ENCODE measurements around the gene CDC42BPA. TPM values are rescaled to one million over a fixed set of nuclear protein-coding genes. Genes with fewer than 3 reads are reported as not detected.

The CDC42BPA gene
- total and polyA plus RNA-seq, 9 of the 15 experiments (the other 6 are each of a cell fraction or from before 2014, with no cell fraction given) = 8.0 to 77.5 (median 52.1) TPM

DNA sequence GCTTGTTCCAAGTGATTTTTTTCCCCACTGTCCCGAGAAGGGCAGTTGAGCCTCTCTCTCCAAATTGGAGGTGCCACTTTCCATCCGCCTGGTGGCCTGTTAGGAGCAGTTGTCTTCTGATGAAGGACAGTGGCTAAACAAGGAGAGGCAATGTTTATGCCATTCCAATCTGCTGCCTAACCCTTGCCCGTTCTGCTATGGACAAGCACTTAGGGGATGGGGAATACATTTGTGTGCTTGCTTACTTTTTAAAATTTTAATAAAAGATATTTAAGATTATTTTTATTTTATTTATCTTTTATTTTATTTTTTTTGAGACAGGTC is 366.2 kb downstream of the CDC42BPA start (continued):
- TF ChIP-seq, protein P1, sequence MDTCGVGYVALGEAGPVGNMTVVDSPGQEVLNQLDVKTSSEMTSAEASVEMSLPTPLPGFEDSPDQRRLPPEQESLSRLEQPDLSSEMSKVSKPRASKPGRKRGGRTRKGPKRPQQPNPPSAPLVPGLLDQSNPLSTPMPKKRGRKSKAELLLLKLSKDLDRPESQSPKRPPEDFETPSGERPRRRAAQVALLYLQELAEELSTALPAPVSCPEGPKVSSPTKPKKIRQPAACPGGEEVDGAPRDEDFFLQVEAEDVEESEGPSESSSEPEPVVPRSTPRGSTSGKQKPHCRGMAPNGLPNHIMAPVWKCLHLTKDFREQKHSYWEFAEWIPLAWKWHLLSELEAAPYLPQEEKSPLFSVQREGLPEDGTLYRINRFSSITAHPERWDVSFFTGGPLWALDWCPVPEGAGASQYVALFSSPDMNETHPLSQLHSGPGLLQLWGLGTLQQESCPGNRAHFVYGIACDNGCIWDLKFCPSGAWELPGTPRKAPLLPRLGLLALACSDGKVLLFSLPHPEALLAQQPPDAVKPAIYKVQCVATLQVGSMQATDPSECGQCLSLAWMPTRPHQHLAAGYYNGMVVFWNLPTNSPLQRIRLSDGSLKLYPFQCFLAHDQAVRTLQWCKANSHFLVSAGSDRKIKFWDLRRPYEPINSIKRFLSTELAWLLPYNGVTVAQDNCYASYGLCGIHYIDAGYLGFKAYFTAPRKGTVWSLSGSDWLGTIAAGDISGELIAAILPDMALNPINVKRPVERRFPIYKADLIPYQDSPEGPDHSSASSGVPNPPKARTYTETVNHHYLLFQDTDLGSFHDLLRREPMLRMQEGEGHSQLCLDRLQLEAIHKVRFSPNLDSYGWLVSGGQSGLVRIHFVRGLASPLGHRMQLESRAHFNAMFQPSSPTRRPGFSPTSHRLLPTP (IDR thresholded peaks at IDR 0.05; ENCODE audit: borderline replicate concordance, extremely low read depth, insufficient read length) = no peak
- TF ChIP-seq RBM17 (IDR thresholded peaks at IDR 0.05; ENCODE audit: borderline replicate concordance, low read depth, low read length) (no peak), DMBX1 (CRISPR knock-in tag; IDR thresholded peaks at IDR 0.05; ENCODE audit: borderline replicate concordance) (no peak), KAT8 (IDR thresholded peaks at IDR 0.05; ENCODE audit: low read depth) (no peak), MCM3 (IDR thresholded peaks at IDR 0.05) (no peak), CSDE1 (IDR thresholded peaks at IDR 0.05) (no peak), NFE2L1 (tag; IDR thresholded peaks at IDR 0.05; ENCODE audit: borderline replicate concordance, low read depth) (no peak)

DNA sequence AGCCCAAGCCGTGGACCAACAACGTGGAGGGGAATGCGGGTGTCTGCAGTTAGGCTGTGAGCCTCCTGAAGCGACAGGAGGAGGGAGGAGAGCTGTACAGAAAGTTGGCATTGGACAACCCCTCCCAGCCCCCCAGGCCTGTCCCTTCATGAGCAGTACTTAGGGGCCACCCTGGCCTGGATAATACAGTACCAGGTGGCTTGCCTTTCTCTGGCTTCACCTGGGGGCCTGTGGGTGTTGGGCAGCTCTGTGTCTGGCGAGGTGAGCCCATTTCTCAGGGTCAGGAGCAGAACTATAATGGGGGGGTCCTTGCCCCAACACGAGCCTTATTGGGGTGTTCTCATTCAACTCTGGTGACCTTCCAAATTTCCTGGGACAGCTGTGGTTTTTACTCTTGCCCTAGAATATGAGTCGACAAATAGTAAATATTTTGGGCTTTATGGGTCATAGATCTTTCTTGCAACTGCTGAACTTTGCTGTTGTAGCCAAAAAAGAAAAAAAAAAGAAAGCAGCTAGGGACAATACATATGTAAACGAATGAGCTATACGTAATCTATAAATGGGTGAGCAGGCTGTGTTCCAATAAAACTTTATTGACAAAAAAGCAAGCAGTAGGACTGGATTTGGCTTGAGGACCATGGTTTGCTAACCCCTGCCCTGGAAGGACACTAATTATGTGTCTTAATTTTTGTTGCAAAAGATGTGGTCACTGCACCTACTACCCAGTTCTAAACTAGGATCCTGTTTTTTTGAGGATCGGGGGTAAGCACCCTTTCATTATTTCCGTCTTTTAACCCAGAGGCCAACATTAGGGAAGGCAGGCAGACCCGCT is 366.8 kb downstream of the CDC42BPA start:
- Histone ChIP-seq H3K9me1 (ENCODE audit: control insufficient read depth, insufficient read depth, low read length) (no peaks in the 10 kb centered on the region), H2AFZ (ENCODE audit: low read depth, low read length) (no peak overlapping the region), H3K79me2 (ENCODE audit: control insufficient read depth, insufficient read depth, low read length) (peaks cover 12% of the 10 kb centered on the region; the same call in 2 of the 3 replicates), H3K4me3 (no peak overlapping the region), H3K9me3 (replicated peaks; ENCODE audit: control insufficient read depth, insufficient read depth, low read depth, low read length) (no peaks in the 10 kb centered on the region), H3K4me1 (replicated peaks in 1 of 2; ENCODE audit: control insufficient read depth in 2 of 2, insufficient read depth in 2 of 2, low read length in 2 of 2) (no peaks in the 10 kb centered on the region), H3K27me3 (ENCODE audit: control insufficient read depth in 2 of 2, insufficient read depth in 2 of 2, low read length in 2 of 2) (no peaks in the 10 kb centered on the region), H3K4me2 (ENCODE audit: insufficient read depth, low read length) (no peak overlapping the region), H3K27ac (ENCODE audit: extremely low read depth, low read depth, low read length) (no peak overlapping the region), H3K9ac (ENCODE audit: insufficient read depth in 1 of 2, low read depth in 2 of 2, low read length in 2 of 2) (no peak overlapping the region), H4K20me1 (replicated peaks; ENCODE audit: control insufficient read depth, insufficient read depth, low read length) (peaks cover 10% of the 10 kb centered on the region), H3K36me3 (ENCODE audit: control insufficient read depth, insufficient read depth, low read length) (no peaks in the 10 kb centered on the region)
- in situ Hi-C loops (cut with MboI) (no loop called here), intact Hi-C loops (cut with micrococcal nuclease) (no loop called here)
- ChIA-PET CTCF (ENCODE audit: low intra/inter-chr PET ratio) (no interaction called here), POLR2A (interaction anchor here (0.8 to 3.3 kb wide), 4 partner anchors 9 to 39 kb away, joined by 3 to 14 read pairs (median 8); partner anchors contain the start of gene COQ8A)
- no peak for FAIRE-seq
- WGBS (ENCODE audit: insufficient coverage, low coverage, missing lambda C conversion rate) = 70% methylated on average over 12 of the region's 12 CpGs
- DNase-seq (ENCODE audit: extremely low read depth in 1 of 4, low spot score in 3 of 4) = no peak
- BruUV-seq (replicated peaks) = no TSS peak
- peak; percentile 12; the same call in 2 of the 3 replicates for ATAC-seq
